HepG2 (cell line): ENCODE results near the gene CDKN1C. TPM values are rescaled to one million over a fixed set of nuclear protein-coding genes. Genes with fewer than 3 reads are reported as not detected.

Experiments used
- ATAC-seq: fragments of 200-7000 bp; cut with Tn5 transposase; 3 replicates; pipeline ENCODE4 v1.9.1; 2020; ENCODE audit warnings: mild to moderate bottlenecking, moderate library complexity
- BruUV-seq: library from RNA; stranded (reverse); fragments of 400-500 nt; replicated peaks from 2 replicates; lab custom pipeline; 2021; lab: Mats Ljungman, UMichigan
- CTCF ChIA-PET: fragments of 300-600 bp; formaldehyde crosslinking; extraction: SDS; loops from one replicate; lab custom pipeline; 2021; ENCODE audit warnings: low total read pairs, inconsistent platforms, low intra/inter-chr PET ratio; lab: Yijun Ruan, JAX
- POLR2A ChIA-PET: fragments of 350-600 bp; sonication (Branson Sonifier 250); formaldehyde crosslinking; loops from one replicate; lab custom pipeline; 2020; ENCODE audit warnings: antibody characterized with exemption, inconsistent platforms; lab: Yijun Ruan, JAX
- DNase-seq: peaks from one replicate; pipeline ENCODE4 v3.0.0-alpha.2; 2015; ENCODE audit warnings: low spot score
- FAIRE-seq: peaks from 3 replicates; lab custom pipeline; 2011; peaks lifted over from hg19 to GRCh38; lab: Jason Lieb, UNC
- H2AFZ ChIP-seq: one replicate; pipeline ENCODE4 v1.6.1; 2011; ENCODE audit warnings: low read length, inconsistent platforms
- H3K27ac ChIP-seq: fragments of 300-600 bp; 3 replicates; pipeline ENCODE4 v1.8.0; 2011; ENCODE audit warnings: mixed run types, mild to moderate bottlenecking, mixed read lengths, low read length, inconsistent platforms; ENCODE audit not compliant: insufficient read depth; ENCODE audit errors: extremely low read length
- H3K27me3 ChIP-seq, 2 experiments: fragments of 200-600 bp in 1 of 2; 2 replicates in 1 of 2; 3 replicates in 1 of 2; pipeline versions ENCODE4 v1.6.0 to v1.8.0; 2011; ENCODE audit warnings: low read length in 2 of 2, mild to moderate bottlenecking in 2 of 2, moderate library complexity in 2 of 2, inconsistent platforms in 1 of 2; ENCODE audit not compliant: insufficient read depth in 2 of 2, control insufficient read depth in 1 of 2
- H3K36me3 ChIP-seq, 2 experiments: fragments of 200-600 bp in 1 of 2; replicated peaks in 1 of 2; 2 replicates in 1 of 2; 3 replicates in 1 of 2; pipeline versions ENCODE4 v1.5.1 to v1.8.0; 2011; ENCODE audit warnings: low read length in 2 of 2, inconsistent platforms in 1 of 2; ENCODE audit not compliant: insufficient read depth in 2 of 2, control insufficient read depth in 1 of 2
- H3K4me1 ChIP-seq: 2 replicates; pipeline ENCODE4 v1.5.1; 2012; ENCODE audit warnings: low read length, inconsistent platforms; ENCODE audit not compliant: insufficient read depth
- H3K4me2 ChIP-seq: 2 replicates; pipeline ENCODE4 v1.6.0; 2011; ENCODE audit warnings: low read depth, low read length, inconsistent platforms
- H3K4me3 ChIP-seq, 3 experiments: fragments of 200-600 bp in 1 of 3; sonication (generic), shearing (Covaris generic) in 1 of 3; replicated peaks in 1 of 3; 2 replicates each; pipeline ENCODE4 v1.5.1; 2011 to 2016; ENCODE audit warnings: low read length in 3 of 3, inconsistent platforms in 2 of 3, low read depth in 2 of 3, mild to moderate bottlenecking in 2 of 3, control low read depth in 1 of 3, mixed read lengths in 1 of 3; ENCODE audit not compliant: insufficient read depth in 1 of 3
- H3K79me2 ChIP-seq: one replicate; pipeline ENCODE4 v1.6.1; 2011; ENCODE audit warnings: low read length, inconsistent platforms; ENCODE audit not compliant: insufficient read depth
- H3K9ac ChIP-seq: 2 replicates; pipeline ENCODE4 v1.6.0; 2011; ENCODE audit warnings: mild to moderate bottlenecking, low read depth, low read length, inconsistent platforms; ENCODE audit not compliant: insufficient read depth
- H3K9me3 ChIP-seq: 2 replicates; pipeline ENCODE4 v1.5.1; 2012; ENCODE audit warnings: mild to moderate bottlenecking, low read length
- H4K20me1 ChIP-seq: 2 replicates; pipeline ENCODE4 v1.6.0; 2011; ENCODE audit warnings: inconsistent platforms, mild to moderate bottlenecking, low read length, moderate library complexity; ENCODE audit not compliant: insufficient read depth
- AGO2 ChIP-seq: fragments of 200-400 bp; formaldehyde crosslinking; optimal IDR thresholded peaks from 2 replicates; pipeline ENCODE3; 2017; ENCODE audit warnings: mild to moderate bottlenecking, low read depth, low read length, moderate library complexity
- ARNT ChIP-seq: fragments of 450-650 bp; IDR thresholded peaks from 2 replicates; pipeline ENCODE4 v1.6.1; 2017
- BHLHE40 ChIP-seq: IDR thresholded peaks from 2 replicates; pipeline ENCODE4 v1.6.1; 2011; ENCODE audit warnings: low read length, improper control_type of control experiment
- KDM2A ChIP-seq: sonication (generic); formaldehyde crosslinking; IDR thresholded peaks from 2 replicates; pipeline ENCODE4 v1.4.0; 2020; ENCODE audit warnings: low read depth, missing genetic modification reagents, borderline replicate concordance
- SP1 ChIP-seq, 2 experiments: fragments of 450-650 bp in 1 of 2; sonication (generic) in 1 of 2; formaldehyde crosslinking in 1 of 2; IDR thresholded peaks; 2 replicates each; pipeline versions ENCODE4 v1.4.0 to v1.6.1; 2016 to 2020; ENCODE audit warnings: missing genetic modification reagents in 1 of 2
- WGBS: methylation state at CpG from one replicate; pipeline ENCODE4 v1.1.6; 2017; ENCODE audit warnings: low lambda C conversion rate; 5-methylcytosine and 5-hydroxymethylcytosine counted together
- in situ Hi-C: cut with HindIII; loops from 2 replicates; pipeline ENCODE4 v1.10.0; 2017; ENCODE audit warnings: low pct_unique_long_range_greater_than_20kb; ENCODE audit not compliant: extremely low pct_ligation_motif_present
- intact Hi-C: fragments of 100-400 bp; cut with micrococcal nuclease; formaldehyde crosslinking; loops from one replicate; pipeline ENCODE4 v1.10.0; 2022; ENCODE audit not compliant: unreplicated experiment
- polyA plus RNA-seq, 8 experiments: library from polyadenylated mRNA; depleted of rRNA in 3 of 8; stranded (reverse) in 7 of 8; unstranded in 1 of 8; fragments of >200 nt; fragmentation: Illumina TruSeq in 4 of 8; extraction: Trizol in 4 of 8; gene quantifications; 2 replicates each; pipeline versions ENCODE4 v1.2.1 to v1.2.3, GENCODE V29; 2011 to 2016; ENCODE audit warnings: low read depth in 4 of 8, missing spikeins in 1 of 8, mixed read lengths in 1 of 8; ENCODE audit not compliant: insufficient read depth in 1 of 8
- total RNA-seq, 5 experiments: library from RNA; depleted of rRNA; stranded (reverse); fragments of >200 nt; fragmentation: Illumina TruSeq; extraction: Trizol; gene quantifications; 2 replicates each; pipeline ENCODE4 v1.2.3, GENCODE V29; 2016; ENCODE audit warnings: low read depth in 1 of 5

CDKN1C gene
- total and polyA plus RNA-seq, 2 of the 13 experiments (the other 11 are each of a cell fraction or from before 2014, with no cell fraction given): not detected

DNA sequence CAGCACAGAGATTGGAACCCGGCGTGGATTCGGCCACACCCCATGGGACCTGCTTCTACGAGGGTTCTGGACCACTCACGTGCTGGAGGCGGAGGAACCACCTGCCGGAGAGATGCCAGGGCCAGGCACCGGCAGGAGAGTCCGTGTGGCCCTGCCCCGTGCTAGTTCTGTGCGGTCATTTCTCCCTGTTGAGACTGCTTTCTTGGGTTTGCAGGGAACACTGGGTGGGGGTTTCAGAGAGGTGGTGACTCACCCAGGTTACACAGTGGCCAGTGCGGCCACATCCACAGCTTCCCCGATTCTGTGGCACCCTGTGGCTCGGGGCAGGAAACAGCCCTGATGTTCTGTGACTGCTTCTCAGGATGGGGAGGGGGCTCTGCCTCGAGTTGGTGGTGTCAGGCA is 47.3 kb upstream of the CDKN1C start:
- peaks cover 11% of the 10 kb centered on the region for H3K4me1 ChIP-seq
- 40% methylated on average over 3 of the region's 15 CpGs for WGBS

DNA sequence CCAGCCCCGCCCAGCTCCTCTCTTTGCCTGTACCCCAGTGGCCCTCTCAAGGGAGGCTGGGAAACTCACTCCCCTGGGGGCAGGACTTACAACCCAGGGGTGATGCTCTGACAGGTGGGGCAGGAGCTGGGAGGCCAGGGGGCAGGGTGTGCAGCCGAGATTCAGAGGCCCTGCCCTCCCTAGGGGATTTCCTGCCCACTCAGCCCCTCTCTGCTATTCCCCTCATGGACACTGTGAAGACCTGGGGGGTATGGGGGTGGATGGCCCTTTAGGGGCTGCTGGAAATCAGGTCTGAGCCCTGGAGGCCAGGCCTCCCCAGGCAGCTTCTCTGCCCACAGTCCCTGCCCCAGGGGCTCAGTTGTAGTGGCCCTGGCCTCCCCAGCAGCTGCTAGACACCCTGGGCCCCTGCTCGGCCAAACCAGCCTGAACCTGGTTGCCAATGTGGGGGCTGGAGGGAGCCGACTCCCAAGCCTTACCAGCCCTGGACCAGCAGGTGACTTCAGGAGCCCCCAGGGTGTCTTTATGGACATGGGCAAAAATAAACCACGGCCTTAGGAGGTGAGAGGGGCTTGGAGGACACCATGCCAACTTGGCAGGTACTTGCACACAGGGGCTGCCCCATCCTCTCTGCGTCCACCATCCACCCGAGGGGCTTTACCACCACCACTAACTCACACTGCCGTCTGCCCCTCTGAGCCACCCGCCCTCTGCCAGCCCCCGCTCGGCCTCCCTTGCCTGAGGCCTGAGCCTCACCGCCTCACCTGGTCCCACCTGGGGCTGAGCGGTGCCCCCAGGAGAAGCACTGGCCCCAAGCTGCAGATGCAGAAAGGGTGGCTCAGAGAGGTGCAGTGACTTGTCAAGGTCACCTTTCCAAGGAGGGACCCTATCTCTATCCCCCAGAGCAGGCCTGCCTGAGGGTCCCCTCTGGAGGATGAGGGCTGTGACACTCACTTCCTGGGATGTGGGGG is 46.5 kb upstream of the CDKN1C start:
- DNase-seq: no peak
- Histone ChIP-seq H4K20me1 (no peaks in the 10 kb centered on the region), H3K27me3 (peaks cover 7 to 26% of the 10 kb centered on the region in 2 experiments), H3K79me2 (no peaks in the 10 kb centered on the region), H3K4me3 (no peak overlapping the region), H3K9ac (no peak overlapping the region), H2AFZ (no peak overlapping the region), H3K9me3 (no peaks in the 10 kb centered on the region), H3K4me1 (peaks cover 11% of the 10 kb centered on the region), H3K36me3 (no peaks in the 10 kb centered on the region), H3K4me2 (no peak overlapping the region), H3K27ac (no peak overlapping the region)
- intact Hi-C loops (no loop called here), in situ Hi-C loops (no loop called here)
- ChIA-PET POLR2A (interaction anchor here (0.8 to 0.9 kb wide), 2 partner anchors 11 to 29 kb away, joined by 3 read pairs; no protein-coding TSS in a partner anchor), CTCF (interaction anchor here (0.8 kb wide), 1 partner anchor 400 kb away, joined by 3 read pairs; no protein-coding TSS in a partner anchor)
- no TSS peak for BruUV-seq
- TF ChIP-seq ARNT: no peak
- TF ChIP-seq AGO2: peak; percentile 44
- 55% methylated on average over 10 of the region's 13 CpGs for WGBS
- no peak for FAIRE-seq
- no peak for ATAC-seq

More for the DNA sequence above, 47.3 kb upstream of the CDKN1C start:
- no TSS peak for BruUV-seq
- no peak overlapping the region for H2AFZ ChIP-seq
- CTCF ChIA-PET: interaction anchor here (0.8 kb wide), 1 partner anchor 400 kb away, joined by 3 read pairs; no protein-coding TSS in a partner anchor
- FAIRE-seq (no peak), ATAC-seq (no peak), DNase-seq (no peak)
- POLR2A ChIA-PET: no interaction called here
- H3K79me2 ChIP-seq: no peaks in the 10 kb centered on the region
- H4K20me1 ChIP-seq: no peaks in the 10 kb centered on the region
- TF ChIP-seq KDM2A (CRISPR knock-in tag): 0 out of 2 replicates have a peak, but pooled peaks have one; percentile 13
- TF ChIP-seq BHLHE40: peak; percentile 54; the same call in 1 of the 2 replicates
- TF ChIP-seq SP1 (IDR thresholded peaks at IDR 0.05): no peak
- TF ChIP-seq SP1 (CRISPR knock-in tag; IDR thresholded peaks at IDR 0.05): no peak
- H3K9ac ChIP-seq: no peak overlapping the region
- no peak overlapping the region for H3K4me2 ChIP-seq
- in situ Hi-C loops: no loop called here
- intact Hi-C loops: no loop called here
- H3K27ac ChIP-seq: no peak overlapping the region
- H3K4me3 ChIP-seq: no peak overlapping the region
- H3K36me3 ChIP-seq: no peaks in the 10 kb centered on the region
- H3K9me3 ChIP-seq: peaks cover 5% of the 10 kb centered on the region; the same call in 1 of the 2 replicates
- peaks cover 3 to 18% of the 10 kb centered on the region in 2 experiments for H3K27me3 ChIP-seq
